HL-60/S4 treated with retinoic acid at 250 ng/mL for 4 days and 3 days (cell line): ENCODE results near the gene GOLGA7B.
"Not testable (repeated sequence)": the region's sequence is repeated elsewhere in the genome, so short reads cannot be mapped to it uniquely, and the experiment has no call there.

Source experiments
- in situ Hi-C: fragments of 300-500 bp; cut with MboI; formaldehyde crosslinking; loops from 2 replicates; pipeline ENCODE4 v1.7.0; 2022; ENCODE audit warnings: low sequenced_read_pairs

GOLGA7B gene

GRCh38 chr10:97830064-97830463 is 19.6 kb upstream of the GOLGA7B start:
- in situ Hi-C loops = no loop called here

GRCh38 chr10:97831259-97831658 is 18.4 kb upstream of the GOLGA7B start:
- in situ Hi-C loops = no loop called here

- in situ Hi-C loops = no loop called here
Observed at GRCh38 chr10:97836446-97836845, 13.2 kb upstream of the GOLGA7B start.

- in situ Hi-C loops = no loop called here
Observed at GRCh38 chr10:97838091-97838490, 11.6 kb upstream of the GOLGA7B start.

- in situ Hi-C loops = not testable (repeated sequence)
Observed at GRCh38 chr10:97841166-97841565, 8.5 kb upstream of the GOLGA7B start.

GRCh38 chr10:97842114-97842513 is 7.5 kb upstream of the GOLGA7B start:
- in situ Hi-C loops = not testable (repeated sequence)

GRCh38 chr10:97842656-97843280 is 6.9 kb upstream of the GOLGA7B start:
- in situ Hi-C loops = no loop called here

GRCh38 chr10:97843281-97843671 is 6.4 kb upstream of the GOLGA7B start:
- in situ Hi-C loops = no loop called here

GRCh38 chr10:97843972-97844371 is 5.7 kb upstream of the GOLGA7B start:
- in situ Hi-C loops = not testable (repeated sequence)

GRCh38 chr10:97844678-97845077 is 5.0 kb upstream of the GOLGA7B start:
- in situ Hi-C loops = no loop called here

- in situ Hi-C loops = no loop called here
Observed at GRCh38 chr10:97849103-97849686, 448 bp upstream of the GOLGA7B start.

- in situ Hi-C loops = no loop called here
Observed at GRCh38 chr10:97850446-97850845, 803 bp downstream of the GOLGA7B start.

- in situ Hi-C loops = no loop called here
Observed at GRCh38 chr10:97851341-97852001, 1.8 kb downstream of the GOLGA7B start.

GRCh38 chr10:97852277-97852676 is 2.6 kb downstream of the GOLGA7B start:
- in situ Hi-C loops = no loop called here

GRCh38 chr10:97852840-97853405 is 3.3 kb downstream of the GOLGA7B start:
- in situ Hi-C loops = no loop called here

GRCh38 chr10:97854743-97855142 is 5.1 kb downstream of the GOLGA7B start:
- in situ Hi-C loops = no loop called here

- in situ Hi-C loops = no loop called here
Observed at GRCh38 chr10:97858001-97858439, 8.4 kb downstream of the GOLGA7B start.

- in situ Hi-C loops = no loop called here
Observed at GRCh38 chr10:97861097-97861750, 11.6 kb downstream of the GOLGA7B start.

GRCh38 chr10:97861924-97862323 is 12.3 kb downstream of the GOLGA7B start:
- in situ Hi-C loops = no loop called here

GRCh38 chr10:97863808-97864207 is 14.2 kb downstream of the GOLGA7B start:
- in situ Hi-C loops = no loop called here

- in situ Hi-C loops = no loop called here
Observed at GRCh38 chr10:97865488-97865887, 15.8 kb downstream of the GOLGA7B start.
